HG03521 (cell line): Measurements from ENCODE around the gene ESRRG.

Source experiments
- ATAC-seq: cut with Tn5 transposase; IDR thresholded peaks from one replicate; pipeline ENCODE4 v1.9.1; 2021; ENCODE audit warnings: mild to moderate bottlenecking, moderate library complexity; ENCODE audit not compliant: unreplicated experiment

The ESRRG gene

GRCh38 chr1:216723274-216723780 is at the start of gene ESRRG:
ESRRG (minus strand) TSS chr1:216723429; CDS start chr1:216723299, 130 bp downstream.
- ATAC-seq: no peak

GRCh38 chr1:216771922-216772321 is 48.7 kb upstream of the ESRRG start:
- no peak for ATAC-seq

GRCh38 chr1:216766633-216767327 is 43.6 kb upstream of the ESRRG start:
- no peak for ATAC-seq

- ATAC-seq: no peak
These were observed 42.4 kb upstream of the ESRRG start for GRCh38 chr1:216765346-216766300.

- no peak for ATAC-seq
These were observed 34.9 kb upstream of the ESRRG start for GRCh38 chr1:216758161-216758560.

- ATAC-seq: no peak
These were observed 33.9 kb upstream of the ESRRG start for GRCh38 chr1:216757110-216757509.

GRCh38 chr1:216750961-216751360 is 27.7 kb upstream of the ESRRG start:
- ATAC-seq: no peak

- ATAC-seq: peak; percentile 71
These were observed 26.9 kb upstream of the ESRRG start for GRCh38 chr1:216750031-216750627.

GRCh38 chr1:216749232-216749631 is 26.0 kb upstream of the ESRRG start:
- ATAC-seq: no peak

GRCh38 chr1:216742625-216743024 is 19.4 kb upstream of the ESRRG start:
- no peak for ATAC-seq

- ATAC-seq: no peak
These were observed 17.1 kb upstream of the ESRRG start for GRCh38 chr1:216740331-216740730.

- no peak for ATAC-seq
These were observed 16.6 kb upstream of the ESRRG start for GRCh38 chr1:216739793-216740192.

GRCh38 chr1:216732121-216732520 is 8.9 kb upstream of the ESRRG start:
- ATAC-seq: no peak

GRCh38 chr1:216731562-216731961 is 8.3 kb upstream of the ESRRG start:
- ATAC-seq: no peak

- no peak for ATAC-seq
These were observed 3.2 kb upstream of the ESRRG start for GRCh38 chr1:216726435-216726834.

GRCh38 chr1:216722821-216723220 is 408 bp downstream of the ESRRG start:
- ATAC-seq: no peak

- no peak for ATAC-seq
These were observed 1.4 kb downstream of the ESRRG start for GRCh38 chr1:216721863-216722262.

GRCh38 chr1:216721062-216721461 is 2.2 kb downstream of the ESRRG start:
- ATAC-seq: no peak

- ATAC-seq: no peak
These were observed 11.5 kb downstream of the ESRRG start for GRCh38 chr1:216711712-216712111.

- no peak for ATAC-seq
These were observed 12.5 kb downstream of the ESRRG start for GRCh38 chr1:216710598-216711333.

- no peak for ATAC-seq
These were observed 13.2 kb downstream of the ESRRG start for GRCh38 chr1:216710055-216710454.
